Measurements from ENCODE around the gene SFXN4. TPM values are rescaled to one million over a fixed set of nuclear protein-coding genes. Genes with fewer than 3 reads are reported as not detected.

Gene SFXN4
- total and polyA plus RNA-seq, 12 donors, result 31.0 to 135 (median 51.2) TPM

DNA sequence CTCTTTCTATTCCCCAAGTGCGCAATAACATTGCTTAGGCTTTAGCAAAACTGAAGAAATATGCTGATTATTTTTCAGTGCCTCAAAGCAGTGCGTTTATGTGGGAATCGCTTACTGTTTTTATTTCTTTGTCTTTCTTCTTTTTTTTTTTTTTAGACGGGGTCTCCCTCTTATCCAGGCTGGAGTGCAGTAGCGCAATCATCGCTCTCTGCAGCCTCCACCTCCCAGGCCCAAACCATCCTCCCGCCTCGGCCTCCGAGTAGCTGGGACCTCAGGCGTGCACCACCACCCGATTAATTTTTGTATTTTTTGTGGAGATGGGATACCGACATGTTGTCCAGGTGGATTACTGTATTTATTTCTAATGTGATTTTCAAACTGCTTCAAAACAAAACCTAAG, 60.4 kb downstream of the SFXN4 start:
- no peak for TF ChIP-seq POLR2A (IDR thresholded peaks at IDR 0.05)
- TF ChIP-seq, protein P1, sequence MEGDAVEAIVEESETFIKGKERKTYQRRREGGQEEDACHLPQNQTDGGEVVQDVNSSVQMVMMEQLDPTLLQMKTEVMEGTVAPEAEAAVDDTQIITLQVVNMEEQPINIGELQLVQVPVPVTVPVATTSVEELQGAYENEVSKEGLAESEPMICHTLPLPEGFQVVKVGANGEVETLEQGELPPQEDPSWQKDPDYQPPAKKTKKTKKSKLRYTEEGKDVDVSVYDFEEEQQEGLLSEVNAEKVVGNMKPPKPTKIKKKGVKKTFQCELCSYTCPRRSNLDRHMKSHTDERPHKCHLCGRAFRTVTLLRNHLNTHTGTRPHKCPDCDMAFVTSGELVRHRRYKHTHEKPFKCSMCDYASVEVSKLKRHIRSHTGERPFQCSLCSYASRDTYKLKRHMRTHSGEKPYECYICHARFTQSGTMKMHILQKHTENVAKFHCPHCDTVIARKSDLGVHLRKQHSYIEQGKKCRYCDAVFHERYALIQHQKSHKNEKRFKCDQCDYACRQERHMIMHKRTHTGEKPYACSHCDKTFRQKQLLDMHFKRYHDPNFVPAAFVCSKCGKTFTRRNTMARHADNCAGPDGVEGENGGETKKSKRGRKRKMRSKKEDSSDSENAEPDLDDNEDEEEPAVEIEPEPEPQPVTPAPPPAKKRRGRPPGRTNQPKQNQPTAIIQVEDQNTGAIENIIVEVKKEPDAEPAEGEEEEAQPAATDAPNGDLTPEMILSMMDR (IDR thresholded peaks at IDR 0.05), result no peak
- intact Hi-C loops (cut with DNase I), result no loop called here

DNA sequence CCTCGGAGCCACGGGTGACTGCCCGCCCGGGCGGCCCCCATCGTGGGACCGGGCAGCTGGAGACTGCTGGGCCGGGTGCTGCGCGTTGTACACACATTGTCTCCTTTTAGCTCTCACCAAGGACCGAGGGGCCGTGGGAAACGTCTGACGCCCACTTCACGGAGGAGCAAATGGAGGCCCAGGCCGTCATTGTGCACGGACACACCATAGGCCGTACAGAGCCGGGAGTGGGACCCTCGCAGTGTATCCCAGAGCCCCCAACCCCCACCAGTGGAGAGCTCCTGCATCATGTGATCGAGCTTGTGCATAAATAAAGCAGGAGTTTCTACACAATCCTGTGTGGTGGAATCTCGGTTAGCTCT, 60.9 kb downstream of the SFXN4 start:
- peak in 3 of 7 donors; percentile 17 to 32 (median 17) for DNase-seq
- peak overlapping the region in 3 of 4 donors; percentile 51 to 99 (median 56) for H3K4me3 ChIP-seq
- no peaks in the 10 kb centered on the region for H3K9me3 ChIP-seq (replicated peaks in 1 of 3)
- H3K36me3 ChIP-seq (replicated peaks in 1 of 2), result peaks cover 0 to 20% of the 10 kb centered on the region in 2 donors
- 2 to 24% (median 4%) methylated on average over 2 to 22 of the region's 22 CpGs for WGBS, 4 donors
- intact Hi-C loops (cut with DNase I), result no loop called here
- peak overlapping the region in 2 of 5 donors; percentile 57 to 80 for H3K27ac ChIP-seq
- TF ChIP-seq POLR2A (IDR thresholded peaks at IDR 0.05), result no peak
- TF ChIP-seq, protein P1 (IDR thresholded peaks at IDR 0.05), result no peak
- no peaks in the 10 kb centered on the region for H3K27me3 ChIP-seq
- peaks cover 6 to 11% of the 10 kb centered on the region in 2 donors for H3K4me1 ChIP-seq (replicated peaks in 1 of 2)

More for the DNA sequence above, 60.4 kb downstream of the SFXN4 start:
- Histone ChIP-seq H3K4me1 (replicated peaks in 1 of 2) (peaks cover 6 to 11% of the 10 kb centered on the region in 2 donors), H3K4me3 (peak overlapping the region in 1 of 4 donors; percentile 99), H3K9me3 (replicated peaks in 1 of 3) (no peaks in the 10 kb centered on the region), H3K36me3 (replicated peaks in 1 of 2) (peaks cover 0 to 23% of the 10 kb centered on the region in 2 donors), H3K27ac (no peak overlapping the region), H3K27me3 (no peaks in the 10 kb centered on the region)
- DNase-seq, result no peak
- 89 to 94% (median 92%) methylated on average over 12 of the region's 12 CpGs for WGBS, 4 donors

DNA sequence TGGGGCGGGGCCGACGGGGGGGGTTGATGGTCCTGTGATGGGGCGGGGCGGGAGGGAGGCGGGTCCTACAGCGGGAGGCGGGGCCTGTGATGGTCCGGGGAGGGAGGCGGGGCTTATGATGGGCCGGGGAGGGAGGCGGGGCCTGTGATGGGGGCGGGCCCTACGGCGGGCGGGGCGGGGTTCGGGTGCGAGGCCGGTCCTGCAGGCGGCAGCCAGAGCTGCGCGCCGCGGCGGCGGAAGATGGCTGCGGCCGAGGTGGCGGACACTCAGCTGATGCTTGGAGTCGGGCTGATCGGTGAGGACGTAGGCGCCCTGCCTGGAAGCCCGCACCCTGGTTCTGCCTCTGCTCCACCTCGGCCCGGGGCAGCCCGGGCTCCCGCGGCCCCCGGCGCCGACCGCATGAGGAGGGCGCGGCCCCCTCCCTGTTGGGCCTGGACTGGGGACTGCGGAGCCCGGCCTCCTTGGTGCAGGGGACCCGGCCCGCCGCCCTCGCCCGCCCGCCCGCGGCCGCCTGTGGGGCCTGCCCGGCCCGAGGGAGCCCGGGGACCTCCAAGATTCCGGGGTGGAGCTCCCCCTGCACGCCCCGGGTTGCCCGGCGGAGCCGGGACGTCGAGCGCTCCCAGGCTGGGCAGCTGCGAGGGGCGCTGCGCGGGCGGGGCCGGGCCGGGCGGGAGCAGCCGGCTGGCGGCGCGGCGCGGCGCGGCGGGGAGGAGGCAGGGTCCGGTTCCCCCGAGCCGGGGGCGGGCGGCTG, 61.4 kb downstream of the SFXN4 start, which contains the start of gene DENND10:
Gene DENND10, plus strand, starts transcription at position 211 of the 751 bp plus-strand sequence. Its CDS starts 30 bp downstream, at position 241.
- TF ChIP-seq, protein P1 (IDR thresholded peaks at IDR 0.05), result peak in 1 of 6 experiments; percentile 16
- TF ChIP-seq POLR2A (IDR thresholded peaks at IDR 0.05), result peak; percentile 77 to 81
- Histone ChIP-seq H3K27ac (peak within 1 kb of the TSS in 3 of 5 donors; percentile 41 to 80 (median 57)), H3K4me1 (replicated peaks in 1 of 2) (peaks cover 6 to 11% of the 10 kb centered on the region in 2 donors), H3K4me3 (peak within 1 kb of the TSS; percentile 18 to 99 (median 54)), H3K9me3 (replicated peaks in 1 of 3) (no peaks in the 10 kb centered on the region), H3K36me3 (replicated peaks in 1 of 2) (peaks cover 0 to 14% of the 10 kb centered on the region in 2 donors), H3K27me3 (no peaks in the 10 kb centered on the region)
- DNase-seq, result peak; percentile 73 to 88 (median 82)
- intact Hi-C loops (cut with DNase I), result no loop called here
- 1 to 2% (median 1%) methylated on average over 9 to 90 of the region's 91 CpGs; no CpG with 5 or more reads in 1 of the 4 donors for WGBS, 4 donors

DNA sequence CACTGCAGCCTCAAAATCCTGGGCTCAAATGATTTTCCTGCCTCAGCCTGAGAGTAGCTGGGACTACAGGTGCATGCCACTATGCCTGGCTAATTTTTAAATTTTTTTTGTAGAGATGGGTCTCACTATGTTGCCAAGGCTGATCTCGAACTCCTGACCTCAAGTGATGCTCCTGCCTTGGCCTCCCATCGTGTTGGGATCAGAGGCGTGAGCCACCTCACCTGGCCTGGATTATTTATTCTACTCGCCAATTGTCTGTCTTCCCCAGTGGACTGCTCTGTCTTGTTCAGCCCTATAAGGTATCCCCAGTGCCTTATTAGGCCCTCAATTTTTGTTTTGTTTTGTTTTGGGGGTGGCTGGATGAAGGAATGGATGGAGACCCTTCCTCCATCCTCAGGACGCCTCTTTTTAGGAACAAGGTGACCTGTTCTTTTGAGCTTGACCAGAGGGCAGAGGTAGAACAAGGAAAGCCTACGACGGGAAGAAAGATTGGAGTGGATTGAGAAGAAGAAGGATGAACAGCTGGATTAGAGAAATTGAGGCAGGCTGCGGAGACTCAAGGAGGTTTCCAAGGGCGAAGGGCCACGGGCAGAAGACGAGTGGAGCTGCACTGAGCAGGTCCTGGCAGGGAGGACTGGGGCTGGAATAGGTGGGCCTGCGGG, 62.1 kb downstream of the SFXN4 start:
- no peak for TF ChIP-seq POLR2A (IDR thresholded peaks at IDR 0.05)
- TF ChIP-seq, protein P1 (IDR thresholded peaks at IDR 0.05), result no peak
- Histone ChIP-seq H3K9me3 (replicated peaks in 1 of 3) (no peaks in the 10 kb centered on the region), H3K36me3 (replicated peaks in 1 of 2) (peaks cover 0 to 7% of the 10 kb centered on the region in 2 donors), H3K4me3 (peak overlapping the region in 1 of 4 donors; percentile 99), H3K27me3 (no peaks in the 10 kb centered on the region), H3K27ac (peak overlapping the region in 1 of 5 donors; percentile 26), H3K4me1 (replicated peaks in 1 of 2) (peaks cover 6 to 11% of the 10 kb centered on the region in 2 donors)
- 53 to 64% (median 58%) methylated on average over 11 to 12 of the region's 12 CpGs for WGBS, 4 donors
- DNase-seq, result no peak
- intact Hi-C loops (cut with DNase I), result no loop called here

All from adrenal gland (tissue), 12 donors.